GM23248 (cell line): Measurements from ENCODE around the gene MRPL28. TPM values are rescaled to one million over a fixed set of nuclear protein-coding genes. Genes with fewer than 3 reads are reported as not detected.
"Not testable (repeated sequence)": the region's sequence is repeated elsewhere in the genome, so short reads cannot be mapped to it uniquely, and the experiment has no call there.

ENCODE experiments used
- DNase-seq: peaks from one replicate; pipeline ENCODE4 v3.0.0-alpha.2; 2015
- H2AFZ ChIP-seq: fragments of 200-600 bp; sonication (generic); 2 replicates; pipeline ENCODE4 v1.6.1; 2016; ENCODE audit warnings: antibody characterized with exemption
- H3F3A ChIP-seq: fragments of 200-600 bp; sonication (generic); 2 replicates; pipeline ENCODE4 v1.6.1; 2016; ENCODE audit warnings: mild to moderate bottlenecking, antibody characterized with exemption, mixed run types; ENCODE audit not compliant: insufficient read depth
- H3K27ac ChIP-seq: fragments of 200-600 bp; sonication (generic); 2 replicates; pipeline ENCODE4 v1.5.1; 2016; ENCODE audit warnings: mild to moderate bottlenecking
- H3K27me3 ChIP-seq: fragments of 200-600 bp; sonication (generic); replicated peaks from 2 replicates; pipeline ENCODE4 v1.6.1; 2016; ENCODE audit warnings: mild to moderate bottlenecking; ENCODE audit not compliant: insufficient read depth
- H3K36me3 ChIP-seq: fragments of 200-600 bp; sonication (generic); 2 replicates; pipeline ENCODE4 v1.6.1; 2016; ENCODE audit warnings: low read depth, mild to moderate bottlenecking
- H3K4me1 ChIP-seq: fragments of 200-600 bp; sonication (generic); 2 replicates; pipeline ENCODE4 v1.6.1; 2016; ENCODE audit warnings: mild to moderate bottlenecking; ENCODE audit not compliant: insufficient read depth
- H3K4me2 ChIP-seq: fragments of 200-600 bp; sonication (generic); one replicate; pipeline ENCODE4 v1.6.1; 2016; ENCODE audit warnings: mild to moderate bottlenecking; ENCODE audit not compliant: unreplicated experiment
- H3K4me3 ChIP-seq: fragments of 200-600 bp; sonication (generic); 2 replicates; pipeline ENCODE4 v1.5.1; 2016; ENCODE audit warnings: mild to moderate bottlenecking
- H3K79me2 ChIP-seq: fragments of 200-600 bp; sonication (generic); 2 replicates; pipeline ENCODE4 v1.6.1; 2016; ENCODE audit warnings: mild to moderate bottlenecking; ENCODE audit not compliant: insufficient read depth
- H3K9ac ChIP-seq: fragments of 200-600 bp; sonication (generic); 2 replicates; pipeline ENCODE4 v1.6.1; 2016; ENCODE audit warnings: mild to moderate bottlenecking
- H3K9me2 ChIP-seq: fragments of 200-600 bp; sonication (generic); 2 replicates; pipeline ENCODE4 v1.6.1; 2016; ENCODE audit warnings: mixed run types, mild to moderate bottlenecking, moderate library complexity; ENCODE audit not compliant: insufficient read depth
- H3K9me3 ChIP-seq: fragments of 200-600 bp; sonication (generic); one replicate; pipeline ENCODE4 v1.6.1; 2017; ENCODE audit warnings: low read depth
- H4K20me1 ChIP-seq: fragments of 200-600 bp; sonication (generic); 2 replicates; pipeline ENCODE4 v1.6.0; 2016; ENCODE audit not compliant: insufficient read depth
- EZH2 ChIP-seq: fragments of 200-600 bp; sonication (generic); IDR thresholded peaks from 2 replicates; pipeline ENCODE4 v1.6.1; 2018; ENCODE audit warnings: antibody characterized with exemption, mild to moderate bottlenecking; ENCODE audit not compliant: insufficient read depth, poor library complexity, severe bottlenecking
- EZH2phosphoT487 ChIP-seq: fragments of 200-600 bp; sonication (generic); IDR thresholded peaks from 2 replicates; pipeline ENCODE4 v1.6.1; 2018; ENCODE audit warnings: antibody characterized with exemption, moderate library complexity, mild to moderate bottlenecking, low read depth; ENCODE audit not compliant: insufficient read depth
- WGBS, 2 experiments: methylation state at CpG; one replicate each; pipeline ENCODE4 v1.1.6; 2015 to 2017; ENCODE audit warnings: low lambda C conversion rate in 2 of 2, low coverage in 1 of 2; ENCODE audit errors: missing lambda C conversion rate in 2 of 2; 5-methylcytosine and 5-hydroxymethylcytosine counted together
- in situ Hi-C: fragments of 300-500 bp; cut with MboI; formaldehyde crosslinking; loops from 2 replicates; pipeline ENCODE4 v1.15.0; 2020
- polyA plus RNA-seq: library from polyadenylated mRNA; unstranded; fragments of >200 nt; fragmentation: Nextera tagmentation; extraction: Ambion mirVana; gene quantifications from 2 replicates; pipeline ENCODE4 v1.2.1, GENCODE V29; 2016
- total RNA-seq: library from RNA; depleted of rRNA; stranded (reverse); fragments of >200 nt; shearing (Covaris generic); gene quantifications from 2 replicates; pipeline ENCODE4 v1.2.3, GENCODE V29; 2014

Gene MRPL28
- total and polyA plus RNA-seq, 2 experiments from 2014 or later = 103 to 108 TPM

- no peaks in the 10 kb centered on the region for H3K9me3 ChIP-seq
- in situ Hi-C loops = no loop called here
- no peak for DNase-seq
- no peaks in the 10 kb centered on the region for H3K9me2 ChIP-seq
- WGBS, 2 experiments = 97 to 98% methylated on average over 6 of the region's 6 CpGs
- H2AFZ ChIP-seq = no peak overlapping the region
- H3K9ac ChIP-seq = no peak overlapping the region
- H3K79me2 ChIP-seq = peaks cover 96% of the 10 kb centered on the region
- peaks cover 8% of the 10 kb centered on the region for H3K4me1 ChIP-seq
- H3K36me3 ChIP-seq = no peaks in the 10 kb centered on the region; the same call in none of the 2 replicates
- H3K4me3 ChIP-seq = no peak overlapping the region
- no peak overlapping the region for H3K27ac ChIP-seq
- TF ChIP-seq EZH2phosphoT487 = no peak
- no peak for TF ChIP-seq EZH2
- no peak overlapping the region for H3K4me2 ChIP-seq
- H3K27me3 ChIP-seq = no peaks in the 10 kb centered on the region
- peaks cover 2% of the 10 kb centered on the region; the same call in 1 of the 2 replicates for H4K20me1 ChIP-seq
- H3F3A ChIP-seq = no peaks in the 10 kb centered on the region
These were observed 23.1 kb downstream of the MRPL28 start for GRCh38 chr16:347203-347602.

DNA sequence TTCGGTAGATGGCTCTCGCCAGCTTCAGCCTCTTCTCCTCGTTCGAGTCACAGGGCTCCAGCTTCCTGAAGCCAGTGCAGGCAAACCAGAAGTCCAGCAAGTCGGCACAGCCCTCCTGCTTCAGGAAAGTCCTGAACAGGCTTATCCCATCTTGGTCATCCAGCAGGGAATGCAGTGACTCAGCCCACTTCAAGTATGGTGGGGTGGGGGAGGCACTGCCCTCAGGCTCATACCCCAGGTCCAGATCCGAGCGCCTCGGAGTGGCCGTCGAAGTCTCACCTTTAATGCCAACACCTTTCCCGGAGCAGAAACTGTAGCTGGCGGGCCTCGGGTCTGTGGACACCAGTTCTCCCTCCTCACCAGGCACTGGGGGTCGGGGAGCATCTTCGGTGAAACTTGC lies 23.8 kb downstream of the MRPL28 start:
- H3K4me3 ChIP-seq = no peak overlapping the region
- in situ Hi-C loops = no loop called here
- no peaks in the 10 kb centered on the region; the same call in none of the 2 replicates for H3K36me3 ChIP-seq
- no peak overlapping the region for H3K4me2 ChIP-seq
- WGBS, 2 experiments = 92 to 97% methylated on average over 15 of the region's 15 CpGs
- H2AFZ ChIP-seq = no peak overlapping the region
- no peaks in the 10 kb centered on the region for H3K9me2 ChIP-seq
- DNase-seq = no peak
- no peak overlapping the region for H3K9ac ChIP-seq
- no peaks in the 10 kb centered on the region for H3K27me3 ChIP-seq
- peaks cover 100% of the 10 kb centered on the region for H3K79me2 ChIP-seq
- peaks cover 2% of the 10 kb centered on the region; the same call in 1 of the 2 replicates for H4K20me1 ChIP-seq
- no peak overlapping the region for H3K27ac ChIP-seq
- H3K9me3 ChIP-seq = no peaks in the 10 kb centered on the region
- TF ChIP-seq EZH2phosphoT487 (no peak), EZH2 (no peak)
- H3F3A ChIP-seq = no peaks in the 10 kb centered on the region
- peaks cover 8% of the 10 kb centered on the region for H3K4me1 ChIP-seq

GRCh38 chr16:345772-346171 lies 24.6 kb downstream of the MRPL28 start:
- Histone ChIP-seq H3F3A (no peaks in the 10 kb centered on the region), H3K9me2 (no peaks in the 10 kb centered on the region), H3K4me1 (0 out of 2 replicates have a peak, but pooled peaks cover 1% of the 10 kb centered on the region), H3K9me3 (no peaks in the 10 kb centered on the region), H3K4me2 (no peak overlapping the region), H3K79me2 (peaks cover 100% of the 10 kb centered on the region), H2AFZ (no peak overlapping the region), H3K4me3 (no peak overlapping the region), H3K27ac (no peak overlapping the region), H3K9ac (no peak overlapping the region), H3K36me3 (no peaks in the 10 kb centered on the region; the same call in none of the 2 replicates), H4K20me1 (peaks cover 2% of the 10 kb centered on the region; the same call in 1 of the 2 replicates), H3K27me3 (no peaks in the 10 kb centered on the region)
- no peak for DNase-seq
- 93 to 94% methylated on average over 11 of the region's 11 CpGs for WGBS, 2 experiments
- TF ChIP-seq EZH2phosphoT487 (no peak), EZH2 (no peak)
- in situ Hi-C loops = no loop called here

DNA sequence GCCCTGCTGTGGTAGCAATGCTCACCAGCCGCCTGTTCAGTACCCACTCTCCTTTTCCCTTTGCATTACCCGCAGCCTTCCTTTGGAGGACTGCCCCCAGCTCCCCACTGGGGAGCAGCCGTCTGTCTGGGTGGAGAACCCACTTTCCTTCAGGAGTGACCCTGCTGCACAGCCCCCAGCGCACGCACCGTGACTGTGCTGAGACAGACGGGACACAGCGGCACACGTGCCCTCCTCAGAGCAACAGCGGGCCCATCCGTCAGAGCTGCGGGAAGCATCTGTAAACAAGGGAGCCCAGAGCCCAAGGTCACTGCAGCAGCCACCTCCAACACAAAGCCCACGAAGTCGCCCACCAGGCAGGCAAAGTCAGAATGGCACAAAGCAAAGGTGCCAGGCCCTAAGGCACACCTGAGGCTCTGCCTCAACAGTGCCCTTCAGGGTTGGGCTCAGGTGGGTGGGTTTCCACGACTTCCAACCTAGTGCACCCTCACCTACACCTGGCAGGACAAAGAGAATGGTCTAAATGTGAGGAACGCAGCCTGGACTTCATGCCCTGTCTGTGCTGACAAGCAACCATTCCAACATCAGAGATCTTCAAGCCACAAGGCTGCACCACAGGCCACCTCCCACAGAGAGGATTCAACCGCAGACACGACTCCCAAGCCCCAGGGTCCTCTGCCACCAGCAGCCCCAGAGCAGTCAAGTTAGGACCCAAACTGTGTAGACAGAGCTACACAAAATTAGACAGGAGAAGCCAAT lies 27.7 kb downstream of the MRPL28 start:
- DNase-seq = no peak
- TF ChIP-seq EZH2phosphoT487 (no peak), EZH2 (no peak)
- WGBS, 2 experiments = 92 to 98% methylated on average over 18 of the region's 18 CpGs
- Histone ChIP-seq H3K4me2 (no peak overlapping the region), H3K79me2 (peaks cover 100% of the 10 kb centered on the region), H3K36me3 (no peaks in the 10 kb centered on the region; the same call in none of the 2 replicates), H3K27ac (no peak overlapping the region), H3F3A (no peaks in the 10 kb centered on the region), H3K27me3 (no peaks in the 10 kb centered on the region), H3K4me3 (no peak overlapping the region), H3K9me3 (no peaks in the 10 kb centered on the region), H2AFZ (no peak overlapping the region), H3K9ac (no peak overlapping the region), H4K20me1 (no peaks in the 10 kb centered on the region), H3K4me1 (no peaks in the 10 kb centered on the region), H3K9me2 (no peaks in the 10 kb centered on the region)
- in situ Hi-C loops = no loop called here

GRCh38 chr16:341974-342336 lies 28.4 kb downstream of the MRPL28 start:
- in situ Hi-C loops = not testable (repeated sequence)
- WGBS, 2 experiments = 95 to 98% methylated on average over 9 to 13 of the region's 13 CpGs

DNA sequence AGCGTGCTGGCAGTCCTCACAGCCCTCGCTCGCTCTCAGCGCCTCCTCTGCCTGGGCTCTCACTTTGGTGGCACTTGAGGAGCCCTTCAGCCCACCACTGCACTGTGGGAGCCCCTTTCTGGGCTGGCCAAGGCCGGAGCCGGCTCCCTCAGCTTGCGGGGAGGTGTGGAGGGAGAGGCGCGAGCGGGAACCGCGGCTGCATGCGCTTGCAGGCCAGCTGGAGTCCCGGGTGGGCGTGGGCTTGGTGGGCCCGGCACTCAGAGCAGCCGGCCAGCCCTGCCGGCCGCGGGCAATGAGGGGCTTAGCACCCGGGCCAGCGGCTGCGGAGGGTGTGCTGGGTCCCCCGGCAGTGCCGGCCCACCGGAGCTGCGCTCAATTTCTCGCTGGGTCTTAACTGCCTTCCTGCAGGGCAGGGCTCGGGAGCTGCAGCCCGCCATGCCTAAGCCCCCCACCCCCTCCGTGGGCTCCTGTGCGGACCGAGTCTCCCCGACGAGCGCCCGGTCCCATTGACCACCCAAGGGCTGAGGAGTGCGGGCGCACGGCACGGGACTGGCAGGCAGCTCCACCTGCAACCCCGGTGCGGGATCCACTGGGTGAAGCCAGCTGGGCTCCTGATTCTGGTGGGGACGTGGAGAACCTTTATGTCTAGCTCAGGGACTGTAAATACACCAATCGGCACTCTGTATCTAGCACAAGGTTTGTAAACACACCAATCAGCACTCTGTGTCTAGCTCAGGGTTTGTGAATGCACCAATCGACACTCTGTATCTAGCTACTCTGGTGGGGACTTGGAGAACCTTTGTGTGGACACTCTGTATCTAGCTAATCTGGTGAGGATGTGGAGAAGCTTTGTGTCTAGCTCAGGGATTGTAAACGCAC lies 29.0 kb downstream of the MRPL28 start:
- H3F3A ChIP-seq, H3K4me2 ChIP-seq, in situ Hi-C loops, H3K9ac ChIP-seq, H4K20me1 ChIP-seq, H3K4me3 ChIP-seq, H3K9me3 ChIP-seq, H3K4me1 ChIP-seq, DNase-seq, H3K36me3 ChIP-seq, H3K9me2 ChIP-seq, H2AFZ ChIP-seq, H3K27me3 ChIP-seq, H3K27ac ChIP-seq: not testable (repeated sequence)
- WGBS, 2 experiments = 96 to 97% methylated on average over 35 to 47 of the region's 47 CpGs
- H3K79me2 ChIP-seq = peaks cover 100% of the 10 kb centered on the region

More at GRCh38 chr16:341974-342336, 28.4 kb downstream of the MRPL28 start:
- not testable (repeated sequence) for H4K20me1 ChIP-seq, H2AFZ ChIP-seq, H3K36me3 ChIP-seq, H3K27me3 ChIP-seq, H3K9me2 ChIP-seq, H3K9me3 ChIP-seq, H3F3A ChIP-seq, H3K9ac ChIP-seq, H3K27ac ChIP-seq, DNase-seq, H3K4me2 ChIP-seq, H3K4me3 ChIP-seq, H3K4me1 ChIP-seq
- peaks cover 100% of the 10 kb centered on the region for H3K79me2 ChIP-seq
